SK-N-SH treated with all-trans-retinoic acid at 6 μM for 48 hours (cell line): ENCODE measurements around the gene SERINC1.
"Not testable (repeated sequence)": the region's sequence is repeated elsewhere in the genome, so short reads cannot be mapped to it uniquely, and the experiment has no call there.

Experiments
- ATAC-seq: fragments of 200-7000 bp; cut with Tn5 transposase; 3 replicates; pipeline ENCODE4 v1.9.1; 2020; ENCODE audit warnings: mild to moderate bottlenecking, moderate library complexity
- ARNTL ChIP-seq: fragments of 450-650 bp; formaldehyde crosslinking; IDR thresholded peaks from 2 replicates; pipeline ENCODE4 v1.5.0; 2020; ENCODE audit warnings: low read depth, mild to moderate bottlenecking, moderate library complexity, borderline replicate concordance
- CREB5 ChIP-seq: fragments of 250-450 bp; sonication (Bioruptor Pico); IDR thresholded peaks from 2 replicates; pipeline ENCODE4 v1.5.1; 2020; ENCODE audit warnings: low read depth, mild to moderate bottlenecking, moderate library complexity
- CSDC2 ChIP-seq: fragments of 250-450 bp; sonication (Bioruptor Pico); IDR thresholded peaks from 2 replicates; pipeline ENCODE4 v1.5.0; 2020; ENCODE audit warnings: mild to moderate bottlenecking, moderate library complexity
- CSRNP3 ChIP-seq: fragments of 250-450 bp; sonication (Bioruptor Pico); IDR thresholded peaks from 2 replicates; pipeline ENCODE4 v1.5.1; 2021; ENCODE audit warnings: mild to moderate bottlenecking, moderate library complexity
- ESRRG ChIP-seq: fragments of 250-450 bp; sonication (Bioruptor Pico); IDR thresholded peaks from 2 replicates; pipeline ENCODE4 v1.6.1; 2021; ENCODE audit warnings: mild to moderate bottlenecking
- ISL1 ChIP-seq: fragments of 250-450 bp; sonication (Bioruptor Pico); IDR thresholded peaks from 2 replicates; pipeline ENCODE4 v2.1.2; 2022; ENCODE audit warnings: mild to moderate bottlenecking, moderate library complexity
- OSR1 ChIP-seq: fragments of 250-450 bp; sonication (Bioruptor Pico); IDR thresholded peaks from 2 replicates; pipeline ENCODE4 v1.8.0; 2022; ENCODE audit warnings: moderate library complexity, mild to moderate bottlenecking, inconsistent platforms
- POU6F1 ChIP-seq: fragments of 250-450 bp; sonication (Bioruptor Pico); IDR thresholded peaks from 2 replicates; pipeline ENCODE4 v1.8.0; 2021; ENCODE audit warnings: low read depth, mild to moderate bottlenecking, moderate library complexity, borderline replicate concordance
- PPARA ChIP-seq: fragments of 250-450 bp; sonication (Bioruptor Pico); IDR thresholded peaks from 2 replicates; pipeline ENCODE4 v1.5.0; 2020; ENCODE audit warnings: mild to moderate bottlenecking, borderline replicate concordance
- RARB ChIP-seq: fragments of 250-450 bp; sonication (Bioruptor Pico); IDR thresholded peaks from 2 replicates; pipeline ENCODE4 v1.8.0; 2021; ENCODE audit warnings: mild to moderate bottlenecking, moderate library complexity
- TCF4 ChIP-seq: fragments of 250-450 bp; sonication (Bioruptor Pico); IDR thresholded peaks from 2 replicates; pipeline ENCODE4 v1.8.0; 2021; ENCODE audit warnings: mild to moderate bottlenecking, moderate library complexity, borderline replicate concordance
- TOX ChIP-seq: fragments of 250-450 bp; sonication (Bioruptor Pico); IDR thresholded peaks from 2 replicates; pipeline ENCODE4 v1.8.0; 2021; ENCODE audit warnings: mild to moderate bottlenecking, moderate library complexity, borderline replicate concordance
- ZC3H10 ChIP-seq: fragments of 250-450 bp; sonication (Bioruptor Pico); IDR thresholded peaks from 2 replicates; pipeline ENCODE4 v1.5.1; 2021; ENCODE audit warnings: mild to moderate bottlenecking, moderate library complexity
- ZFP3 ChIP-seq: fragments of 250-450 bp; sonication (Bioruptor Pico); IDR thresholded peaks from 2 replicates; pipeline ENCODE4 v1.5.0; 2020; ENCODE audit warnings: mild to moderate bottlenecking, moderate library complexity
- ZNF70 ChIP-seq: fragments of 450-650 bp; formaldehyde crosslinking; IDR thresholded peaks from 2 replicates; pipeline ENCODE4 v1.5.0; 2020; ENCODE audit warnings: mild to moderate bottlenecking, moderate library complexity
- ZNF8 ChIP-seq: fragments of 450-650 bp; formaldehyde crosslinking; IDR thresholded peaks from 2 replicates; pipeline ENCODE4 v1.5.0; 2020; ENCODE audit warnings: mild to moderate bottlenecking, moderate library complexity
- TF ChIP-seq, protein P1 (sequence below): fragments of 250-450 bp; sonication (Bioruptor Pico); IDR thresholded peaks from 2 replicates; pipeline ENCODE4 v1.8.0; 2020; ENCODE audit warnings: mild to moderate bottlenecking, moderate library complexity, borderline replicate concordance

The SERINC1 gene

GRCh38 chr6:122471107-122472021 is at the start of gene SERINC1:
Gene SERINC1 (minus strand): TSS chr6:122471807. CDS start chr6:122471737, 70 bp downstream.
- peak; percentile 98 for ATAC-seq
- TF ChIP-seq ZNF8 (CRISPR knock-in tag), result no peak
- TF ChIP-seq PPARA, result no peak
- no peak for TF ChIP-seq ESRRG
- no peak for TF ChIP-seq CSDC2
- no peak for TF ChIP-seq RARB (CRISPR knock-in tag)
- TF ChIP-seq OSR1 (CRISPR knock-in tag), result no peak
- TF ChIP-seq, protein P1, sequence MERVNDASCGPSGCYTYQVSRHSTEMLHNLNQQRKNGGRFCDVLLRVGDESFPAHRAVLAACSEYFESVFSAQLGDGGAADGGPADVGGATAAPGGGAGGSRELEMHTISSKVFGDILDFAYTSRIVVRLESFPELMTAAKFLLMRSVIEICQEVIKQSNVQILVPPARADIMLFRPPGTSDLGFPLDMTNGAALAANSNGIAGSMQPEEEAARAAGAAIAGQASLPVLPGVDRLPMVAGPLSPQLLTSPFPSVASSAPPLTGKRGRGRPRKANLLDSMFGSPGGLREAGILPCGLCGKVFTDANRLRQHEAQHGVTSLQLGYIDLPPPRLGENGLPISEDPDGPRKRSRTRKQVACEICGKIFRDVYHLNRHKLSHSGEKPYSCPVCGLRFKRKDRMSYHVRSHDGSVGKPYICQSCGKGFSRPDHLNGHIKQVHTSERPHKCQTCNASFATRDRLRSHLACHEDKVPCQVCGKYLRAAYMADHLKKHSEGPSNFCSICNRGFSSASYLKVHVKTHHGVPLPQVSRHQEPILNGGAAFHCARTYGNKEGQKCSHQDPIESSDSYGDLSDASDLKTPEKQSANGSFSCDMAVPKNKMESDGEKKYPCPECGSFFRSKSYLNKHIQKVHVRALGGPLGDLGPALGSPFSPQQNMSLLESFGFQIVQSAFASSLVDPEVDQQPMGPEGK, result no peak
- TF ChIP-seq POU6F1 (CRISPR knock-in tag), result no peak
- no peak for TF ChIP-seq ZC3H10
- TF ChIP-seq ZNF70 (CRISPR knock-in tag), result no peak
- TF ChIP-seq CSRNP3 (CRISPR knock-in tag), result no peak
- no peak for TF ChIP-seq ARNTL
- TF ChIP-seq TOX (CRISPR knock-in tag), result no peak

GRCh38 chr6:122511193-122511924 is 39.8 kb upstream of the SERINC1 start:
- ATAC-seq, result no peak
- TF ChIP-seq ZFP3 (CRISPR knock-in tag) (no peak), ISL1 (CRISPR knock-in tag) (no peak), POU6F1 (CRISPR knock-in tag) (no peak), OSR1 (CRISPR knock-in tag) (no peak)

- not testable (repeated sequence) for ATAC-seq
Observed at GRCh38 chr6:122505170-122505569, 33.6 kb upstream of the SERINC1 start.

DNA sequence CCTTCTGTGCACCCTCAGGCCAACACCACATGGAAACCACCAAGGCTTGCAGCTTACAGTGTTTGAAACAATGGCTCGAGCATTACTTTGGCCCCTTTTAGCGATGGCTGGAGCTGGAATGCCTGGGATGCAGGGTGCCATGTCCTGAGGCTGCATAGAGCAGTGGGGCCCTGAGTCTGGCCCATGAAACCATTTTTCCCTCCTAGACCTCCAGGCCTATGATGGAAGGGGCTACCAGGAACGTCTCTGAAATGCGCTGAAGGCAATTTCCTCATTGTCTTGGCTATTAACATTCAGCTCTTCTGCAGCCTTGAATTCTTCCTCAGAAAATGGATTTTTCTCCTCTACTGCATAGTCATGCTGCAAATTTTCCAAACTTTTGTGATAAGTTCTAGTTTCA is 29.9 kb upstream of the SERINC1 start:
- no peak for ATAC-seq

More for the DNA sequence above, 29.9 kb upstream of the SERINC1 start:
- no peak for TF ChIP-seq ZFP3 (CRISPR knock-in tag)
- no peak for TF ChIP-seq ZNF8 (CRISPR knock-in tag)
- no peak for TF ChIP-seq ARNTL
- no peak for TF ChIP-seq POU6F1 (CRISPR knock-in tag)
- TF ChIP-seq TOX (CRISPR knock-in tag), result no peak
- no peak for TF ChIP-seq CREB5
- TF ChIP-seq CSDC2, result no peak
- TF ChIP-seq TCF4, result no peak
- TF ChIP-seq, all 23 proteins: peak for 0
